ENCODE data around the gene TNFSF8.

- TF ChIP-seq CTCF (IDR thresholded peaks at IDR 0.05): no peak
- TF ChIP-seq POLR2A (IDR thresholded peaks at IDR 0.05): no peak
Observed at GRCh38 chr9:114958021-114958843, 27.8 kb upstream of the TNFSF8 start.

Measured in sigmoid colon (tissue), 3 donors.